Spleen (tissue), 7 donors: Measurements from ENCODE around the gene TEP1.

Source experiments
- POLR2A ChIP-seq, 3 donors: fragments of 450-650 bp; IDR thresholded peaks; one replicate each; pipeline ENCODE4 v1.5.1; 2017; ENCODE audit warnings: antibody characterized with exemption in 3 of 3, mild to moderate bottlenecking in 1 of 3
- POLR2AphosphoS5 ChIP-seq, 3 donors: sonication (generic); formaldehyde crosslinking; IDR thresholded peaks; one replicate each; pipeline ENCODE4 v1.5.1; 2017; ENCODE audit warnings: antibody characterized with exemption in 3 of 3
- TF ChIP-seq, protein P1 (sequence below), 11 experiments: fragments of 200-600 bp in 7 of 11; fragments of 450-650 bp in 4 of 11; sonication (generic) in 4 of 11; IDR thresholded peaks in 8 of 11; conservative IDR thresholded peaks in 3 of 11; 1 replicate in 7 of 11; 2 replicates in 4 of 11; pipeline versions ENCODE4 v1.4.0 to v1.8.0; 2016 to 2021; ENCODE audit warnings: antibody characterized with exemption in 11 of 11, inconsistent platforms in 4 of 11, mild to moderate bottlenecking in 1 of 11
- donor health status: DM: no; HTN: no; CAD: no; lungs with moderate emphysema.
- donor health status: DM: no; HTN: no; CAD: no.
- donor health status: DM: no; HTN: no; CAD: no.

- no peak for TF ChIP-seq POLR2AphosphoS5 (IDR thresholded peaks at IDR 0.05)
- TF ChIP-seq, protein P1, sequence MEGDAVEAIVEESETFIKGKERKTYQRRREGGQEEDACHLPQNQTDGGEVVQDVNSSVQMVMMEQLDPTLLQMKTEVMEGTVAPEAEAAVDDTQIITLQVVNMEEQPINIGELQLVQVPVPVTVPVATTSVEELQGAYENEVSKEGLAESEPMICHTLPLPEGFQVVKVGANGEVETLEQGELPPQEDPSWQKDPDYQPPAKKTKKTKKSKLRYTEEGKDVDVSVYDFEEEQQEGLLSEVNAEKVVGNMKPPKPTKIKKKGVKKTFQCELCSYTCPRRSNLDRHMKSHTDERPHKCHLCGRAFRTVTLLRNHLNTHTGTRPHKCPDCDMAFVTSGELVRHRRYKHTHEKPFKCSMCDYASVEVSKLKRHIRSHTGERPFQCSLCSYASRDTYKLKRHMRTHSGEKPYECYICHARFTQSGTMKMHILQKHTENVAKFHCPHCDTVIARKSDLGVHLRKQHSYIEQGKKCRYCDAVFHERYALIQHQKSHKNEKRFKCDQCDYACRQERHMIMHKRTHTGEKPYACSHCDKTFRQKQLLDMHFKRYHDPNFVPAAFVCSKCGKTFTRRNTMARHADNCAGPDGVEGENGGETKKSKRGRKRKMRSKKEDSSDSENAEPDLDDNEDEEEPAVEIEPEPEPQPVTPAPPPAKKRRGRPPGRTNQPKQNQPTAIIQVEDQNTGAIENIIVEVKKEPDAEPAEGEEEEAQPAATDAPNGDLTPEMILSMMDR (IDR thresholded peaks at IDR 0.05 in 8 of 11, conservative IDR thresholded peaks at IDR 0.05 in 3 of 11) = no peak
- no peak for TF ChIP-seq POLR2A (IDR thresholded peaks at IDR 0.05)
Measured at GRCh38 chr14:20435582-20436362, 22.5 kb upstream of the TEP1 start, which contains the start of gene KLHL33.
